Mesodermal cell (in vitro differentiated cells): ENCODE data around the gene PEX6.
A peak's percentile ranks its signal among the peaks of the same experiment; 100 is the strongest.

Experiments used
- H3K27ac ChIP-seq: 2 replicates; pipeline ENCODE4 v1.7.0; 2013; ENCODE audit warnings: mild to moderate bottlenecking, low read depth, low read length, moderate library complexity; ENCODE audit not compliant: severe bottlenecking
- H3K36me3 ChIP-seq: 2 replicates; pipeline ENCODE4 v1.7.1; 2013; ENCODE audit warnings: mild to moderate bottlenecking, low read length, moderate library complexity; ENCODE audit not compliant: control insufficient read depth, insufficient read depth
- H3K4me1 ChIP-seq: one replicate; pipeline ENCODE4 v1.7.1; 2013; ENCODE audit warnings: mild to moderate bottlenecking, low read length; ENCODE audit not compliant: insufficient read depth, control insufficient read depth, poor library complexity, severe bottlenecking
- H3K4me3 ChIP-seq: 2 replicates; pipeline ENCODE4 v1.7.0; 2013; ENCODE audit warnings: low read length, control low read depth, mild to moderate bottlenecking; ENCODE audit not compliant: insufficient read depth, poor library complexity, severe bottlenecking; ENCODE audit errors: extremely low read depth
- H3K9me3 ChIP-seq: 2 replicates; pipeline ENCODE4 v1.7.1; 2013; ENCODE audit warnings: mild to moderate bottlenecking, low read length, moderate library complexity; ENCODE audit not compliant: control insufficient read depth
- WGBS, 2 experiments: methylation state at CpG; one replicate each; pipeline ENCODE4 v1.1.5; 2013; ENCODE audit warnings: missing lambda C conversion rate in 2 of 2; ENCODE audit not compliant: insufficient coverage in 2 of 2; 5-methylcytosine and 5-hydroxymethylcytosine counted together

The PEX6 gene

DNA sequence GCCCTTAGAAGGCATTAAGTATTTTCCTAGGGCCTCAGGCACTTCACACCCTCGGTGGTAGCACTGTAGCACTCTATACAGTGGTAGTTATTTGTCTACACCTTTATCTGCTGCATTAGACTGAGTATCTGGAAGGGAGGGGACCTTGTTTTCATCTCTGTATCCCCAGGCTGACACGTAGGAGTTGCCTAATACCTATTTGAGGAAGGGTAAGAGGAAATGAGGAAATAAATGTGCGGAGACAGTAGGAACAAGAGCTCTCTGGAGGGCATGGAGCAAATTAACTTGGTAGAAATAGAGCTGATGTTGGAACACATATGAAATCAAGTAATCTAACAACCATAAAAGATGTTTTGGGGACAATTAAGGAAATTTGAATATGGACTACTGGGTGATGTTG lies 45.8 kb downstream of the PEX6 start:
- Histone ChIP-seq H3K4me1 (peaks cover 13% of the 10 kb centered on the region), H3K4me3 (no peak overlapping the region), H3K36me3 (peaks cover 66% of the 10 kb centered on the region), H3K9me3 (no peaks in the 10 kb centered on the region), H3K27ac (no peak overlapping the region)
- 75 to 96% methylated on average over 1 to 3 of the region's 3 CpGs for WGBS, 2 experiments

- WGBS, 2 experiments = 86 to 100% methylated on average over 1 to 2 of the region's 3 CpGs
- Histone ChIP-seq H3K4me3 (no peak overlapping the region), H3K36me3 (peaks cover 58% of the 10 kb centered on the region)
Measured at GRCh38 chr6:42932412-42932811, 46.6 kb downstream of the PEX6 start.

DNA sequence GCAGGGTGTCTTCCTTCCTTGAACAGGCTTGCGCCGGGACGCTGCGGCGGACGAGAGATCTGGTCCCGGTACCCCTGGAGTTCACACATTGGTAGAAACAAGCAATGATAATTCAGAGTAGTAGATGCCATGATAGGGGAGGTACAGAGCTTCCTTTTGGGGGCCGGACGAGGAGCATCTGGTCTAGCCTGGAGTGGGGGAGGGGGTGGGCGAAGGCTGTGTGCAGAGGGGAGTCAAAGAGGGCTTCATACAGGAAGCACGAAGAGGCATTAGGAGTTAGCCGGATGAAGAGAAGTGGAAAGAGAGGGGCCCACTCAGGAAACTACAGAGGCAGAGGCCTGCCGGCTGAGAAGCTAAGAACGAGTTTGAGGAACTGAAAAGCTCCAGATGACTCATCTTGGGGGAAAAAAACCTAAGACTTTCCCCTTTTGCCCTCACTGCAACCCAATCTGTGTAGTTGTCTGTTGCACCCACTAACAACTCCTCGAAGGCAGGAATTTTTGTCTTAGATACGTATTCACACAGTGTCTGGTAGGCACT lies 49.1 kb downstream of the PEX6 start:
- Histone ChIP-seq H3K36me3 (peaks cover 33% of the 10 kb centered on the region), H3K4me3 (peak overlapping the region; percentile 67), H3K4me1 (peaks cover 19% of the 10 kb centered on the region), H3K9me3 (no peaks in the 10 kb centered on the region), H3K27ac (peak overlapping the region; percentile 94)
- WGBS, 2 experiments = 0% methylated on average over 6 to 13 of the region's 16 CpGs

More at GRCh38 chr6:42932412-42932811, 46.6 kb downstream of the PEX6 start:
- peaks cover 15% of the 10 kb centered on the region for H3K4me1 ChIP-seq
- H3K9me3 ChIP-seq = no peaks in the 10 kb centered on the region
- H3K27ac ChIP-seq = no peak overlapping the region

DNA sequence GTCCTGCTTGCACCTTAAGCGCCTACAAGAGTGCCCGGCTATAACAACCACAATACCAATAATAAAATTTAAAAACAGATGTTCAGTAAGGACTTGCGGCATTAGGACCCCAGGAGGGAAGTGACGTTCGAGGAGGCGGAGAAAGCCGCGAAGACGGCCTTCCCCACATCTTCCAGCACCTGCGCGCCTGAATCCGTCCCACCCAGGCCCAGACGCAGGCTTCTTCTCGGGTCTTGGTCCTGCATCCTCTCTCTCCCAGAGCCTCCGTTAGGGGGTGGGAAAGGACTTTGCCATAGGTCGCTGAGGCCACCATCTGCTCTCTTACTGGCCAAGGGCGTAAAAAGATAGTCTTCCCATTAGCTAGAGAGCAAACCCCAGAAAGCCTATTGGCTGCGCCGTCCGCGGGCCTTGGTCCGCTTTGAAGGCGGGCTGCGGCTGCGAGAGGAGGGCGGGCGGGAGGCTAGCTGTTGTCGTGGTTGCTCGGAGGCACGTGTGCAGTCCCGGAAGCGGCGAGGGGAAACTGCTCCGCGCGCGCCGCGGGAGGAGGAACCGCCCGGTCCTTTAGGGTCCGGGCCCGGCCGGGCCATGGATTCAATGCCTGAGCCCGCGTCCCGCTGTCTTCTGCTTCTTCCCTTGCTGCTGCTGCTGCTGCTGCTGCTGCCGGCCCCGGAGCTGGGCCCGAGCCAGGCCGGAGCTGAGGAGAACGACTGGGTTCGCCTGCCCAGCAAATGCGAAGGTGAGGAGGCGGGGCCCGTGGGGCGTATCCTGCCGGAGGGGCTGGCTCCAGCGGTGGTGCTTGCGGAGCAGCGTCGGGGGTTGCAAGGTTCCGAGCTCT lies 49.8 kb downstream of the PEX6 start, which contains the start of gene CNPY3:
TSS of gene CNPY3 (plus strand) at position 495 of the 835 bp plus-strand sequence. CDS start at position 586, 91 bp downstream.
- H3K9me3 ChIP-seq = no peaks in the 10 kb centered on the region
- H3K27ac ChIP-seq = peak within 1 kb of the TSS; percentile 94
- H3K36me3 ChIP-seq = peaks cover 26% of the 10 kb centered on the region
- WGBS, 2 experiments = 0 to 1% methylated on average over 38 to 50 of the region's 63 CpGs
- peaks cover 20% of the 10 kb centered on the region for H3K4me1 ChIP-seq
- H3K4me3 ChIP-seq = peak within 1 kb of the TSS; percentile 67

DNA sequence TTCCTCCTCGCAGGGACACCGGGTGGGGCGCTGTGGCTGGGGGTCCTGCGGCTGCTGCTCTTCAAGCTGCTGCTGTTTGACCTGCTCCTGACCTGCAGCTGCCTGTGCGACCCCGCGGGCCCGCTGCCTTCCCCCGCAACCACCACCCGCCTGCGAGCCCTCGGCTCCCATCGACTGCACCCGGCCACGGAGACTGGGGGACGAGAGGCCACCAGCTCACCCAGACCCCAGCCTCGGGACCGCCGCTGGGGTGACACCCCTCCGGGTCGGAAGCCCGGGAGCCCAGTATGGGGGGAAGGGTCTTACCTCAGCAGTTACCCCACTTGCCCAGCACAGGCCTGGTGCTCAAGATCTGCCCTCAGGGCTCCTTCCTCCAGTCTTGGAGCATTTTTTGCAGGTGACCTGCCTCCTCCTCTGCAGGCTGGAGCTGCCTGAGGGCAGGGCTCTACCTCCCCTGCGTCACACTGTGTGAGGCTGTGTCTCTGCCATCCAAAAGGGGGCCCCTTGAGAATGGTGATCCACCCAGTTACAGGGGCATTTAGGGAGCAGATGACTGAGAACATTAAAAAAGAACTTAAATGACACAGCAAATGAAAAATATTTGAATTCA lies 53.6 kb downstream of the PEX6 start:
- no peak overlapping the region for H3K27ac ChIP-seq
- H3K36me3 ChIP-seq = no peaks in the 10 kb centered on the region
- H3K4me3 ChIP-seq = no peak overlapping the region
- WGBS, 2 experiments = 89 to 92% methylated on average over 17 to 23 of the region's 23 CpGs
- H3K4me1 ChIP-seq = peaks cover 24% of the 10 kb centered on the region
- no peaks in the 10 kb centered on the region for H3K9me3 ChIP-seq

GRCh38 chr6:42923666-42924065 lies 55.3 kb downstream of the PEX6 start:
- Histone ChIP-seq H3K27ac (peak overlapping the region; percentile 29), H3K4me1 (peaks cover 24% of the 10 kb centered on the region), H3K4me3 (no peak overlapping the region), H3K9me3 (no peaks in the 10 kb centered on the region), H3K36me3 (no peaks in the 10 kb centered on the region)
- 66% methylated on average over 2 of the region's 2 CpGs; no CpG with 5 or more reads in 1 of the 2 experiments for WGBS, 2 experiments

DNA sequence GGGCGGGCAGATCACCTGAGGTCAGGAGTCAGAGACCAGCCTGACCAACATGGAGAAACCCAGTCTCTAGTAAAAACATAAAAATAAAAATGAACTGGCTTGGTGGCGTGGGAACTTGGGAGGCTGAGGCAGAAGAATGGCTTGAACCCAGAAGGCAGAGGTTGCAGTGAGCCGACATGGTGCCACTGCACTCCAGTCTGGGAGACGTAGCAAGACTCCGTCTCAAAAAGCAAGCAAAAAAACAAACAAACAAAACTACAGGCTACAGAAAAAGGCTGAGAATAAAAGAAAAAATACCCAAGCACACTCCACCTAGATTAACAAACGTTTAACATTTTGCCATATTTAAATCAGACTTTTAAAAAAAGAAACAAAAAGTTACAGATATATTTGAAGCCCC lies 57.2 kb downstream of the PEX6 start:
- no peak overlapping the region for H3K4me3 ChIP-seq
- H3K4me1 ChIP-seq = peaks cover 18% of the 10 kb centered on the region
- no peak overlapping the region for H3K27ac ChIP-seq
- no peaks in the 10 kb centered on the region for H3K36me3 ChIP-seq
- WGBS, 2 experiments = 85 to 92% methylated on average over 4 to 5 of the region's 6 CpGs
- no peaks in the 10 kb centered on the region for H3K9me3 ChIP-seq

DNA sequence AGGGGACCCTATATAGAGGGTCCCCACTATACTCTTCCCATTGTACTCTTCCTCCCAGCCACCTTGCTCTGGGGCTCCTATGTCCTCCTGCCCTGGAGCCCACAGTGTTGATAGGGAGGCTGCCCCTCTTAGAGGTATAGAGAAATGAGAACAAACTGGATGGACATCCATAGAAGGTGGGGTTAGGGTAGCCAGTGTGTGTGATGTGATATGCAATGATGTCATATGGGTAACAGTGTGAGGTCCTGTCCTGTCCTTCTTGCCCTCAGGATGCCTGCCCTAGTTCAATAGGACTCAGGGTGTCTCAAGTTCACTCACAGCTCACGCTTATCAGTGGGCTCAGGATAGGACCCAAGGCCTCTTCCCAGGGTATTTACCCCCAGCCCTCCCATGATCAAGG lies 62.7 kb downstream of the PEX6 start:
- H3K4me3 ChIP-seq = no peak overlapping the region
- WGBS, 2 experiments = 100% methylated on average over 1 of the region's 1 CpG
- H3K4me1 ChIP-seq = no peaks in the 10 kb centered on the region
- H3K9me3 ChIP-seq = no peaks in the 10 kb centered on the region
- no peaks in the 10 kb centered on the region for H3K36me3 ChIP-seq
- no peak overlapping the region for H3K27ac ChIP-seq

GRCh38 chr6:42915732-42916131 lies 63.2 kb downstream of the PEX6 start, which contains the start of gene PTCRA:
Gene PTCRA, plus strand, starts transcription at chr6:42916053. Its CDS starts 17 bp downstream, at chr6:42916070.
- 95 to 97% methylated on average over 8 to 9 of the region's 10 CpGs for WGBS, 2 experiments
- Histone ChIP-seq H3K36me3 (no peaks in the 10 kb centered on the region), H3K4me1 (no peaks in the 10 kb centered on the region), H3K27ac (no peak within 1 kb of the TSS), H3K9me3 (no peaks in the 10 kb centered on the region), H3K4me3 (no peak within 1 kb of the TSS)

DNA sequence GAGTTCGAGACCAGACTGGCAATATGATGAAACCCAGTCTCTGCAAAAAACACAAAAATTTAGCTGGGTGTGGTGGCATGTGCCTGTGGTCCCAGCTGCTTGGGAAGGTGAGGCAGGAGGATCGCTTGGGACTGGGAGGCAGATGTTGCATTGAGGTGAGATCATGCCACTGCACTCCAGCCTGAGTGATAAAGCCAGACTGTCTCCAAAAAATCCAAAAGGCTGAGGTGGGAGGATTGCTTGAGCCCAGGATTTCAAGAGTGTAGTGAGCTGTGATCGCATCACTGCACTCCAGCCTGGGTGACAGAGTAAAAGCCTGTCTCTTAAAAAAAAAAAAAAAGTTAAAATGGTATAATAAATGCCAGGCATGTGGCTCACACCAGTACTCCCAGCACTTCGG lies 64.4 kb downstream of the PEX6 start:
- Histone ChIP-seq H3K9me3 (no peaks in the 10 kb centered on the region), H3K4me1 (no peaks in the 10 kb centered on the region), H3K36me3 (no peaks in the 10 kb centered on the region), H3K4me3 (no peak overlapping the region), H3K27ac (no peak overlapping the region)
- WGBS, 2 experiments = 88 to 96% methylated on average over 3 of the region's 4 CpGs
